ENCODE results near the gene IFNAR2. TPM values are rescaled to one million over a fixed set of nuclear protein-coding genes. Genes with fewer than 3 reads are reported as not detected.
"Not testable (repeated sequence)": the region's sequence is repeated elsewhere in the genome, so short reads cannot be mapped to it uniquely, and the experiment has no call there.

Gene IFNAR2
- total and polyA plus RNA-seq, 3 experiments from 2014 or later = 23.4 to 85.3 (median 26.4) TPM

- Histone ChIP-seq H3K27ac (ENCODE audit: low read depth, low read length) (no peak overlapping the region), H3K27me3 (ENCODE audit: insufficient read depth, low read length, poor library complexity, severe bottlenecking) (no peaks in the 10 kb centered on the region), H3K4me1 (ENCODE audit: insufficient read depth, low read length) (peaks cover 64% of the 10 kb centered on the region), H3K36me3 (ENCODE audit: insufficient read depth, low read length) (no peaks in the 10 kb centered on the region), H3K4me3 (ENCODE audit: low read length) (no peak overlapping the region), H3K9me3 (ENCODE audit: low read length) (peaks cover 3% of the 10 kb centered on the region)
- CTCF ChIA-PET = no interaction called here
- Mint-ChIP-seq H3K36me3 (peaks cover 0 to 26% (median 5%) of the 10 kb centered on the region in 3 donors), H3K9me3 (peaks cover 0 to 7% (median 0%) of the 10 kb centered on the region in 5 donors), H3K27ac (peak overlapping the region in 3 of 8 donors; percentile 82 to 96 (median 92)), H3K27me3 (peaks cover 0 to 2% of the 10 kb centered on the region in 2 donors), H3K4me1 (peaks cover 72 to 83% (median 78%) of the 10 kb centered on the region in 3 donors), H3K4me3 (peak overlapping the region in 1 of 7 donors; percentile 33)
- POLR2A ChIA-PET = interaction anchor here (0.7 kb wide), 1 partner anchor 22 kb away, joined by 4 read pairs; no protein-coding TSS in a partner anchor
- no peak for DNase-seq
Measured at GRCh38 chr21:33217138-33217520, 12.6 kb upstream of the IFNAR2 start.

- H3K9me3 Mint-ChIP-seq = peaks cover 0 to 7% (median 0%) of the 10 kb centered on the region in 5 donors
- H3K27ac Mint-ChIP-seq = peak overlapping the region in 5 of 8 donors; percentile 40 to 84 (median 65)
- no peak overlapping the region for H3K4me3 ChIP-seq (ENCODE audit: low read length)
Measured at GRCh38 chr21:33219300-33219699, 10.4 kb upstream of the IFNAR2 start.

GRCh38 chr21:33219954-33220353 is 9.8 kb upstream of the IFNAR2 start:
- Mint-ChIP-seq H3K27me3 (peaks cover 0 to 2% of the 10 kb centered on the region in 2 donors), H3K4me1 (peaks cover 45 to 55% (median 51%) of the 10 kb centered on the region in 3 donors), H3K4me3 (no peak overlapping the region), H3K27ac (no peak overlapping the region), H3K9me3 (peaks cover 0 to 7% (median 0%) of the 10 kb centered on the region in 5 donors), H3K36me3 (peaks cover 0 to 30% (median 3%) of the 10 kb centered on the region in 3 donors)
- Histone ChIP-seq H3K36me3 (ENCODE audit: insufficient read depth, low read length) (no peaks in the 10 kb centered on the region), H3K4me3 (ENCODE audit: low read length) (no peak overlapping the region), H3K27me3 (ENCODE audit: insufficient read depth, low read length, poor library complexity, severe bottlenecking) (no peaks in the 10 kb centered on the region), H3K9me3 (ENCODE audit: low read length) (peaks cover 3% of the 10 kb centered on the region), H3K27ac (ENCODE audit: low read depth, low read length) (no peak overlapping the region), H3K4me1 (ENCODE audit: insufficient read depth, low read length) (peaks cover 35% of the 10 kb centered on the region)
- peak in 1 of 5 donors; percentile 34 for DNase-seq
- ChIA-PET POLR2A (interaction anchor here (0.6 kb wide), 1 partner anchor 212 kb away, joined by 3 read pairs; no protein-coding TSS in a partner anchor), CTCF (interaction anchor here (0.8 to 1.8 kb wide), 2 partner anchors 15 to 23 kb away, joined by 3 to 5 read pairs; no protein-coding TSS in a partner anchor)

More at GRCh38 chr21:33219300-33219699, 10.4 kb upstream of the IFNAR2 start:
- POLR2A ChIA-PET = interaction anchor here (0.6 kb wide), 1 partner anchor 213 kb away, joined by 3 read pairs; no protein-coding TSS in a partner anchor
- H3K4me1 ChIP-seq (ENCODE audit: insufficient read depth, low read length) = peaks cover 42% of the 10 kb centered on the region
- H3K27ac ChIP-seq (ENCODE audit: low read depth, low read length) = no peak overlapping the region
- Mint-ChIP-seq H3K27me3 (peaks cover 0 to 2% of the 10 kb centered on the region in 2 donors), H3K4me3 (no peak overlapping the region), H3K36me3 (peaks cover 0 to 30% (median 3%) of the 10 kb centered on the region in 3 donors), H3K4me1 (peaks cover 50 to 61% (median 56%) of the 10 kb centered on the region in 3 donors)
- peaks cover 3% of the 10 kb centered on the region for H3K9me3 ChIP-seq (ENCODE audit: low read length)
- H3K27me3 ChIP-seq (ENCODE audit: insufficient read depth, low read length, poor library complexity, severe bottlenecking) = no peaks in the 10 kb centered on the region
- CTCF ChIA-PET = interaction anchor here (1.5 to 1.8 kb wide), 2 partner anchors 10 to 22 kb away, joined by 5 read pairs; partner anchors contain the start of gene IFNAR2
- DNase-seq = no peak
- no peaks in the 10 kb centered on the region for H3K36me3 ChIP-seq (ENCODE audit: insufficient read depth, low read length)

- POLR2A ChIA-PET; H3K4me3 ChIP-seq (ENCODE audit: low read length): not testable (repeated sequence)
- CTCF ChIA-PET = interaction anchor here (1.5 to 1.7 kb wide), 2 partner anchors 12 to 13 kb away, joined by 3 to 8 read pairs; no protein-coding TSS in a partner anchor
Measured at GRCh38 chr21:33225376-33225775, 4.4 kb upstream of the IFNAR2 start.

GRCh38 chr21:33228455-33228854 is 1.3 kb upstream of the IFNAR2 start:
- POLR2A ChIA-PET = interaction anchor here (1.9 kb wide), 1 partner anchor 10 kb away, joined by 7 read pairs; no protein-coding TSS in a partner anchor
- H3K27ac ChIP-seq (ENCODE audit: low read depth, low read length) = no peak overlapping the region
- DNase-seq = no peak
- H3K4me1 Mint-ChIP-seq = peaks cover 30 to 39% (median 37%) of the 10 kb centered on the region in 3 donors
- H3K36me3 ChIP-seq (ENCODE audit: insufficient read depth, low read length) = no peaks in the 10 kb centered on the region
- no peaks in the 10 kb centered on the region for H3K27me3 Mint-ChIP-seq
- H3K9me3 ChIP-seq (ENCODE audit: low read length) = no peaks in the 10 kb centered on the region
- H3K9me3 Mint-ChIP-seq = no peaks in the 10 kb centered on the region
- peak overlapping the region in 5 of 7 donors; percentile 29 to 98 (median 89) for H3K4me3 Mint-ChIP-seq
- H3K4me3 ChIP-seq (ENCODE audit: low read length) = no peak overlapping the region
- H3K27me3 ChIP-seq (ENCODE audit: insufficient read depth, low read length, poor library complexity, severe bottlenecking) = no peaks in the 10 kb centered on the region
- peak overlapping the region in 2 of 8 donors; percentile 23 to 29 for H3K27ac Mint-ChIP-seq
- peaks cover 0 to 27% (median 7%) of the 10 kb centered on the region in 3 donors for H3K36me3 Mint-ChIP-seq
- H3K4me1 ChIP-seq (ENCODE audit: insufficient read depth, low read length) = peaks cover 27% of the 10 kb centered on the region
- CTCF ChIA-PET = no interaction called here

More at GRCh38 chr21:33225376-33225775, 4.4 kb upstream of the IFNAR2 start:
- DNase-seq; H3K36me3 Mint-ChIP-seq; H3K4me3 Mint-ChIP-seq; H3K9me3 ChIP-seq (ENCODE audit: low read length); H3K27me3 Mint-ChIP-seq; H3K4me1 ChIP-seq (ENCODE audit: insufficient read depth, low read length); H3K9me3 Mint-ChIP-seq; H3K27ac ChIP-seq (ENCODE audit: low read depth, low read length); H3K27me3 ChIP-seq (ENCODE audit: insufficient read depth, low read length, poor library complexity, severe bottlenecking); H3K36me3 ChIP-seq (ENCODE audit: insufficient read depth, low read length); H3K27ac Mint-ChIP-seq: not testable (repeated sequence)
- peaks cover 13 to 22% (median 20%) of the 10 kb centered on the region in 3 donors for H3K4me1 Mint-ChIP-seq

GRCh38 chr21:33229099-33229783 is 497 bp upstream of the IFNAR2 start:
- Mint-ChIP-seq H3K27ac (peak overlapping the region; percentile 81 to 96 (median 90)), H3K27me3 (no peaks in the 10 kb centered on the region)

GRCh38 chr21:33230545-33231324 is 997 bp downstream of the IFNAR2 start:
- peaks cover 47% of the 10 kb centered on the region for H3K4me1 ChIP-seq (ENCODE audit: insufficient read depth, low read length)
- no peaks in the 10 kb centered on the region for H3K36me3 ChIP-seq (ENCODE audit: insufficient read depth, low read length)
- no peaks in the 10 kb centered on the region for H3K9me3 ChIP-seq (ENCODE audit: low read length)
- Mint-ChIP-seq H3K36me3 (peaks cover 0 to 33% (median 7%) of the 10 kb centered on the region in 3 donors), H3K27me3 (no peaks in the 10 kb centered on the region), H3K4me1 (peaks cover 49 to 60% (median 58%) of the 10 kb centered on the region in 3 donors), H3K9me3 (no peaks in the 10 kb centered on the region), H3K4me3 (peak overlapping the region; percentile 88 to 98 (median 96)), H3K27ac (peak overlapping the region; percentile 78 to 94 (median 86))
- ChIA-PET POLR2A (interaction anchor here (0.6 to 2.2 kb wide), 6 partner anchors 8 to 361 kb away, joined by 3 to 7 read pairs (median 4); no protein-coding TSS in a partner anchor), CTCF (interaction anchor here (1.0 to 1.6 kb wide), 3 partner anchors 12 to 36 kb away, joined by 3 to 5 read pairs (median 3); partner anchors contain the start of gene IL10RB)
- DNase-seq = peak; percentile 27 to 65 (median 45)
- H3K27me3 ChIP-seq (ENCODE audit: insufficient read depth, low read length, poor library complexity, severe bottlenecking) = no peaks in the 10 kb centered on the region
- peak overlapping the region; percentile 87 for H3K4me3 ChIP-seq (ENCODE audit: low read length)
- peak overlapping the region; percentile 81 for H3K27ac ChIP-seq (ENCODE audit: low read depth, low read length)

More at GRCh38 chr21:33229099-33229783, 497 bp upstream of the IFNAR2 start:
- H3K4me3 Mint-ChIP-seq = peak overlapping the region; percentile 81 to 98 (median 88)
- no peaks in the 10 kb centered on the region for H3K27me3 ChIP-seq (ENCODE audit: insufficient read depth, low read length, poor library complexity, severe bottlenecking)
- peaks cover 34% of the 10 kb centered on the region for H3K4me1 ChIP-seq (ENCODE audit: insufficient read depth, low read length)
- no peaks in the 10 kb centered on the region for H3K9me3 ChIP-seq (ENCODE audit: low read length)
- no peaks in the 10 kb centered on the region for H3K9me3 Mint-ChIP-seq
- peaks cover 0 to 27% (median 7%) of the 10 kb centered on the region in 3 donors for H3K36me3 Mint-ChIP-seq
- H3K4me1 Mint-ChIP-seq = peaks cover 36 to 47% (median 45%) of the 10 kb centered on the region in 3 donors
- H3K27ac ChIP-seq (ENCODE audit: low read depth, low read length) = peak overlapping the region; percentile 81
- DNase-seq = no peak
- POLR2A ChIA-PET = interaction anchor here (1.2 to 1.9 kb wide), 2 partner anchors 9 to 37 kb away, joined by 3 to 7 read pairs; partner anchors contain the start of gene IL10RB
- peak overlapping the region; percentile 55 for H3K4me3 ChIP-seq (ENCODE audit: low read length)
- H3K36me3 ChIP-seq (ENCODE audit: insufficient read depth, low read length) = no peaks in the 10 kb centered on the region
- CTCF ChIA-PET = interaction anchor here (0.6 to 1.3 kb wide), 2 partner anchors 11 to 37 kb away, joined by 3 to 5 read pairs; partner anchors contain the start of gene IL10RB
